Activated B cell treated with CpG ODN at 0.5 μM for 24 hours (primary cell): ENCODE results near the gene MRM1. TPM values are rescaled to one million over a fixed set of nuclear protein-coding genes. Genes with fewer than 3 reads are reported as not detected.
A peak's percentile ranks its signal among the peaks of the same experiment; 100 is the strongest.

Experiments used
- ATAC-seq: fragments of 200-7000 bp; cut with Tn5 transposase; one replicate; pipeline ENCODE4 v1.10.0; 2021; ENCODE audit warnings: low read depth, mild to moderate bottlenecking, moderate library complexity
- CTCF ChIA-PET: fragments of 350-600 bp; sonication (Branson Sonifier 250); formaldehyde crosslinking; loops from one replicate; lab custom pipeline; 2021; ENCODE audit warnings: antibody characterized with exemption; lab: Charles Lee
- POLR2A ChIA-PET: fragments of 350-600 bp; sonication (Branson Sonifier 250); formaldehyde crosslinking; loops from one replicate; lab custom pipeline; 2021; ENCODE audit warnings: antibody characterized with exemption; lab: Charles Lee
- DNase-seq: peaks from one replicate; pipeline ENCODE4 v3.0.0; 2022
- H3K27ac Mint-ChIP-seq: one replicate; pipeline ENCODE4 v1.8.0; 2020; ENCODE audit warnings: mixed read lengths
- H3K27me3 Mint-ChIP-seq: one replicate; pipeline ENCODE4 v1.8.0; 2021; ENCODE audit warnings: mixed read lengths
- H3K36me3 Mint-ChIP-seq: one replicate; pipeline ENCODE4 v1.8.0; 2021; ENCODE audit warnings: low read depth, mixed read lengths
- H3K4me1 Mint-ChIP-seq: one replicate; pipeline ENCODE4 v1.8.0; 2021; ENCODE audit warnings: mixed read lengths
- H3K4me3 Mint-ChIP-seq: one replicate; pipeline ENCODE4 v1.8.0; 2020; ENCODE audit warnings: mild to moderate bottlenecking, mixed read lengths
- H3K9me3 Mint-ChIP-seq: one replicate; pipeline ENCODE4 v1.8.0; 2020; ENCODE audit warnings: mixed read lengths
- intact Hi-C: fragments of 100-400 bp; cut with micrococcal nuclease; formaldehyde crosslinking; loops from one replicate; pipeline ENCODE4 v1.15.1; 2024
- total RNA-seq: library from RNA; stranded (reverse); gene quantifications from 2 replicates; pipeline ENCODE4 v1.2.3, GENCODE V29; 2022
- TF ChIP-seq, protein P1 (sequence below): fragments of 200-600 bp; IDR thresholded peaks from one replicate; pipeline ENCODE4 v1.8.0; 2022; ENCODE audit warnings: antibody characterized with exemption, mild to moderate bottlenecking

The MRM1 gene
- total RNA-seq, 1 donor from 2014 or later: 15.6 TPM

DNA sequence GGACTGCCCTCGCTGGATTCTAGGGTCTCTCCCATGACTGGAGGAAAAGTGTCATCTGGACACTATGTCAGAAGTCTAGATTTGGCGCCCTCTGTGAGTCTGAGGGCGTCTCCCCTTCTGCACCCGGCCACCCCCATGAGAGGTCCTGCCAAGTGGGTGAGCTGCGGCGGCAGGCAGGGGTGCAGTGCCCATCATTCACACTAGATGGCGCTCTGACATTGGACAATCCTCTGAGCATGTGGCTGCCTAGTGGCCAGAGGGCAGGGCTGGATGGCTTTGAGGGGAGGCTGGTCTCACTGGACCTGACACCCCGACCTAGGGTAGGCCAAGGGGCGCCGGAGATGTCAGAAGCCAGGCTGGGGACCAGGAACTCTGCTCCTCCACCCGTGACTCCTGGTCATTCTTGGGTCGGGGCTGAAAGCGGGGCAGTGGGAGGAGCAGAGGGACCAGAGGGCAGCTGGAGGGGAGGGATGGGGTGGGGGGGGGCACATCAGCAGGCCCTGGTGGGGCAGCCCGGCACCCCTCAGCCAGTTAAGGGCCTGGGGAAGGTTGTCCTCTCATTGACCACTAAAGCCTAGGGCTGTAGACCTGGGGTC is 28.0 kb downstream of the MRM1 start:
- intact Hi-C loops: loop anchor here (1.0 to 5.0 kb wide), 5 partner anchors 126 to 610 kb away; partner anchors contain the start of gene LHX1
- ATAC-seq (peak; percentile 83), DNase-seq (peak; percentile 75)
- TF ChIP-seq, protein P1, sequence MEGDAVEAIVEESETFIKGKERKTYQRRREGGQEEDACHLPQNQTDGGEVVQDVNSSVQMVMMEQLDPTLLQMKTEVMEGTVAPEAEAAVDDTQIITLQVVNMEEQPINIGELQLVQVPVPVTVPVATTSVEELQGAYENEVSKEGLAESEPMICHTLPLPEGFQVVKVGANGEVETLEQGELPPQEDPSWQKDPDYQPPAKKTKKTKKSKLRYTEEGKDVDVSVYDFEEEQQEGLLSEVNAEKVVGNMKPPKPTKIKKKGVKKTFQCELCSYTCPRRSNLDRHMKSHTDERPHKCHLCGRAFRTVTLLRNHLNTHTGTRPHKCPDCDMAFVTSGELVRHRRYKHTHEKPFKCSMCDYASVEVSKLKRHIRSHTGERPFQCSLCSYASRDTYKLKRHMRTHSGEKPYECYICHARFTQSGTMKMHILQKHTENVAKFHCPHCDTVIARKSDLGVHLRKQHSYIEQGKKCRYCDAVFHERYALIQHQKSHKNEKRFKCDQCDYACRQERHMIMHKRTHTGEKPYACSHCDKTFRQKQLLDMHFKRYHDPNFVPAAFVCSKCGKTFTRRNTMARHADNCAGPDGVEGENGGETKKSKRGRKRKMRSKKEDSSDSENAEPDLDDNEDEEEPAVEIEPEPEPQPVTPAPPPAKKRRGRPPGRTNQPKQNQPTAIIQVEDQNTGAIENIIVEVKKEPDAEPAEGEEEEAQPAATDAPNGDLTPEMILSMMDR: peak; percentile 66
- no peaks in the 10 kb centered on the region for H3K36me3 Mint-ChIP-seq
- ChIA-PET CTCF (interaction anchor here (0.6 to 6.3 kb wide), 4 partner anchors 403 to 612 kb away, joined by 3 to 77 read pairs (median 6); no protein-coding TSS in a partner anchor), POLR2A (no interaction called here)
- no peak overlapping the region for H3K4me3 Mint-ChIP-seq
- no peaks in the 10 kb centered on the region for H3K4me1 Mint-ChIP-seq
- H3K9me3 Mint-ChIP-seq: no peaks in the 10 kb centered on the region
- H3K27ac Mint-ChIP-seq: no peak overlapping the region
- peaks cover 13% of the 10 kb centered on the region for H3K27me3 Mint-ChIP-seq

DNA sequence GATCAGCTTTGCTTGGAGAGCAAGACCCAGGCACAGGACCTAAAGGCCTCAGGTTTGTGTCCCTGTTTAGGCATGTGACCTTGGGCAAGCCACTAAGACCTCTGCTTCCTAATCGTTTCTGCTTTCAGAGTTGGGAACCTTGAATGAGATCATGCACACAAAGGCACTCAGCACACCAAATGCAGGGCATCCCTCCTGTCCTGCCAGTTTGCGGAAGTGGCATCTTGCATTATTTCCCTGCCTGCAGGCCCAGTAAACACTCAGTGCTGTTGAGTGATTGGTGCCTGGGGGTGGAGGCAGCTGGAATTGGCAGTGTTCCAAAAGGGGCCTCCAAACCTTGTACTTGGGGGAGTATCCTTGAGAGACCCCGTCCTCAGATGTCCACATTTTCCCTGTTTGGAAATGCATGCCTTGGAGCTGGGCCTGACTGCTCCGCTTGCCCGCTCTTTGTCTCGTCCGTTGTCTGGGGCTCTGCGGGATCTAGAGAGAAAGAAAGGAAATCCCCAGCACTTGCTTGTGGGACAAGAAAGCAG is 28.7 kb downstream of the MRM1 start:
- ChIA-PET POLR2A (no interaction called here), CTCF (interaction anchor here (1.1 to 6.3 kb wide), 4 partner anchors 125 to 610 kb away, joined by 3 to 77 read pairs (median 6); no protein-coding TSS in a partner anchor)
- no peaks in the 10 kb centered on the region for H3K4me1 Mint-ChIP-seq
- H3K9me3 Mint-ChIP-seq: no peaks in the 10 kb centered on the region
- intact Hi-C loops: loop anchor here (1.0 to 5.0 kb wide), 5 partner anchors 125 to 609 kb away; partner anchors contain the start of gene LHX1
- H3K4me3 Mint-ChIP-seq: no peak overlapping the region
- ATAC-seq: no peak
- H3K27me3 Mint-ChIP-seq: peaks cover 14% of the 10 kb centered on the region
- TF ChIP-seq, protein P1: no peak
- no peak overlapping the region for H3K27ac Mint-ChIP-seq
- no peak for DNase-seq
- H3K36me3 Mint-ChIP-seq: no peaks in the 10 kb centered on the region

DNA sequence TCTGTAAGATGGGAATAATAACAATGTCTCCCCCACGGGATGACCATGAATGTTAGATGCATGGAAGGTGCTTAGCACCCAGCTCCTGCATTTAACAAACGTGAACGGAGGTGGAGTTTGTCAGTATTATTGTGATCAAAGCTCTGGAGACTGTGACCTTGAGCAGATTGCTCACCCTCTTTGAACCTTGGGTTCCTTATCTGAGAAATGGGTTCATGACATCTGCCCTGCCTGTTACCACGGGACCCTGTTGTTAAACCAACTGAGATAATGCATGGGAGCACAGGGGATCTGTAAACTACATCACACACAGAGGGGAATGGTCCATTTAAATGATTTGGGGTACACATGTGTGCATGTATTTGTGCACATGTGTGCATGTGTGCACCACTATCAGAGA is 29.6 kb downstream of the MRM1 start:
- TF ChIP-seq, protein P1: no peak
- ChIA-PET POLR2A (no interaction called here), CTCF (interaction anchor here (1.5 to 6.3 kb wide), 2 partner anchors 124 to 416 kb away, joined by 3 to 77 read pairs; no protein-coding TSS in a partner anchor)
- Mint-ChIP-seq H3K36me3 (no peaks in the 10 kb centered on the region), H3K9me3 (no peaks in the 10 kb centered on the region), H3K27ac (no peak overlapping the region), H3K4me3 (no peak overlapping the region), H3K4me1 (no peaks in the 10 kb centered on the region), H3K27me3 (peaks cover 19% of the 10 kb centered on the region)
- intact Hi-C loops: no loop called here
- ATAC-seq (no peak), DNase-seq (no peak)

DNA sequence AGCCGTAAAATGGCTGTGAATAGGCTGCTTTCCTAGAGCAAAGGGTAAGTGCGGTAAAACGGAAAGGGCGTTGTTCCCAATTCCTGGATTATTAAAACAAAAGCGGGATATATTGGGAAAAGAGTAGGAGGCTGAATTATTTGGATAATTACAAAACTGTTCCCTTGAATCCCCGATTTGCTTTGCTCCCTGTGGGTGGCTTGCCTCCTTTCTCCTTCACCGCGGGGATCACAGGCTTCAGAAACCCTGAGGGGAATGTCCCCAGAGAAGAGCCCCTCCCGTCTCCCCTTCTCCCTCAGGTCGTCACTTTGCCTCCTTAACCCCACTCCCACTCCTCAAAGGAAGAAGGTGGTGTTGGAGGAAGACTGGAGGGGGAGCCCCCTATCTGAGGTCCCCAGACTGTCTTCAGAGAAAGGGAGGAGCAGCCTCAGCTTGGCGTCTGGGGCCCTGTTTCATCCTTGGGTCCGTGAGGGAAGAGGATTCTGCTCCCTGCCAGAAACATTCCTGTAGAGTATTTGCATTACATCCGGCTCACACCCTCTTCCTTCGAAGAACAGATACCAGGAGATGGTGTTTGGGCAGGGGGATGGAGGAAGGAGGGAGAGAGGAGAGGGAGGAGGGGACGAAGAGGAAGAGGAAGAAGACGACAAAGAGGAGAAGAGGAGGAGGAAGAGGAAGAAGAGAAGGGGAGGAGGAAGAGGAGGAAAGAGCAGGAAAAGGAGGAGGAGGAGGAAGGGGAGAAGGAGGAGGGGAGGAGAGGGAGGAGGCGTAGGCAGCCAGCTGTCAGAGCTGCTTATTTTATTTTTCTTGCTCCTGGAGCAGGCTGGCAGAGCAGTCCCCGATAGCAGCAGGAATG is 31.8 kb downstream of the MRM1 start:
- Mint-ChIP-seq H3K9me3 (no peaks in the 10 kb centered on the region), H3K27me3 (peaks cover 25% of the 10 kb centered on the region), H3K4me3 (no peak overlapping the region), H3K27ac (no peak overlapping the region), H3K4me1 (no peaks in the 10 kb centered on the region), H3K36me3 (no peaks in the 10 kb centered on the region)
- ATAC-seq (no peak), DNase-seq (no peak)
- TF ChIP-seq, protein P1: no peak
- ChIA-PET CTCF (interaction anchor here (1.4 to 6.3 kb wide), 2 partner anchors 122 to 414 kb away, joined by 3 to 77 read pairs; no protein-coding TSS in a partner anchor), POLR2A (interaction anchor here (0.6 kb wide), 1 partner anchor 505 kb away, joined by 3 read pairs; no protein-coding TSS in a partner anchor)
- intact Hi-C loops: no loop called here
